Measurements from ENCODE around the gene DARS1. TPM values are rescaled to one million over a fixed set of nuclear protein-coding genes. Genes with fewer than 3 reads are reported as not detected.

Gene DARS1
- total and polyA plus RNA-seq, 2 experiments from 2014 or later, result 115 to 148 TPM

DNA sequence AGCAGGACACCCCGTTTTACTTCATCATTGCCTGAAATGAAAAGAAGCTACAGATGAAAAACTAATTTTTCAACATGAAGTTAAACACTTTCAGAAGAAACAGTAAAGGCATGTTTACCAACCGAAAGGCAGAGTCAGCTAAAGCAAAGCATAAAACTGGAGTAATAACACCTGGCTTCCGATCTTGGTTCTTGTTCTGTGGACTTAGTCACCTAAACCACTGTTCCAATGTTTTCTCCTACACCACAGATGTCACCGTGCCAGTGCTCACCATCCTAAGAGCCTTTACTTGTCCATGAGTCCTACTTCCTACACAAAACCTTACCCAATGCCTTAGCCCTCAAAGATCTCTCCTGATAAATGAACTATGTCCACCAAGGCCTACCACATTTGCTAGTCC, 122.7 kb downstream of the DARS1 start:
- peaks cover 88% of the 10 kb centered on the region for H3K36me3 ChIP-seq (ENCODE audit: insufficient read depth)
- H3K27me3 Mint-ChIP-seq (ENCODE audit: insufficient read depth, low read depth, poor library complexity), result no peaks in the 10 kb centered on the region

More for the DNA sequence above, 122.7 kb downstream of the DARS1 start:
- Mint-ChIP-seq H3K36me3 (ENCODE audit: low read depth) (peaks cover 94% of the 10 kb centered on the region), H3K27ac (no peak overlapping the region), H3K4me3 (no peak overlapping the region), H3K9me3 (no peaks in the 10 kb centered on the region; the same call in 2 of the 3 replicates), H3K4me1 (no peaks in the 10 kb centered on the region)
- DNase-seq (ENCODE audit: low spot score) (no peak), ATAC-seq (no peak)
- Histone ChIP-seq H3K27ac (ENCODE audit: low read depth) (no peak overlapping the region), H3K4me2 (no peak overlapping the region), H3F3A (replicated peaks; ENCODE audit: low read depth) (peaks cover 8% of the 10 kb centered on the region; the same call in 1 of the 2 replicates), H3K79me2 (replicated peaks; ENCODE audit: insufficient read depth) (peaks cover 8% of the 10 kb centered on the region), H4K20me1 (replicated peaks; ENCODE audit: insufficient read depth) (peaks cover 17% of the 10 kb centered on the region; the same call in 1 of the 2 replicates), H3K9me2 (ENCODE audit: insufficient read depth) (no peaks in the 10 kb centered on the region), H3K27me3 (ENCODE audit: insufficient read depth) (no peaks in the 10 kb centered on the region), H3K4me1 (ENCODE audit: insufficient read depth) (no peaks in the 10 kb centered on the region), H2AFZ (no peak overlapping the region), H3K4me3 (no peak overlapping the region)
- TF ChIP-seq EZH2phosphoT487 (IDR thresholded peaks at IDR 0.05; ENCODE audit: unreplicated experiment), result no peak
- TF ChIP-seq ZNF114 (CRISPR knock-in tag; IDR thresholded peaks at IDR 0.05), result no peak
- TF ChIP-seq STAT1 (IDR thresholded peaks at IDR 0.05; ENCODE audit: unreplicated experiment), result no peak
- no peak for TF ChIP-seq CREB1 (CRISPR knock-in tag; IDR thresholded peaks at IDR 0.05; ENCODE audit: low read depth)

Other genes with a start within 250 kb of the DARS1 start
- gene UBXN4, start 243.8 kb downstream of the DARS1 start, total RNA-seq (2014; rRNA removed; shearing (Covaris generic)), result 57.6 and 62.0 TPM in 2 replicates
- gene UBXN4, start 243.8 kb downstream of the DARS1 start, polyA plus RNA-seq (2016; fragmentation: Nextera tagmentation; extraction: Ambion mirVana), result 160 and 226 TPM in 2 replicates
- not detected in 2 replicates for gene LCT, start 148.4 kb downstream of the DARS1 start, total RNA-seq (2014; rRNA removed; shearing (Covaris generic))
- gene LCT, start 148.4 kb downstream of the DARS1 start, polyA plus RNA-seq (2016; fragmentation: Nextera tagmentation; extraction: Ambion mirVana), result not detected in 2 replicates
- gene MCM6, start 109.2 kb downstream of the DARS1 start, total RNA-seq (2014; rRNA removed; shearing (Covaris generic)), result 133 and 139 TPM in 2 replicates
- gene MCM6, start 109.2 kb downstream of the DARS1 start, polyA plus RNA-seq (2016; fragmentation: Nextera tagmentation; extraction: Ambion mirVana), result 64.7 and 74.7 TPM in 2 replicates
- 1.3 and 2.1 TPM in 2 replicates for gene CXCR4, start 132.5 kb upstream of the DARS1 start, total RNA-seq (2014; rRNA removed; shearing (Covaris generic))
- gene CXCR4, start 132.5 kb upstream of the DARS1 start, polyA plus RNA-seq (2016; fragmentation: Nextera tagmentation; extraction: Ambion mirVana), result 2.1 and 2.5 TPM in 2 replicates

Data from GM23338 (cell line).